Sigmoid colon (tissue), 7 donors: ENCODE measurements around the gene GPR39. TPM values are rescaled to one million over a fixed set of nuclear protein-coding genes. Genes with fewer than 3 reads are reported as not detected.

ENCODE experiments used
- DNase-seq: peaks from one replicate; pipeline ENCODE4 v3.0.0-alpha.2; 2019
- H3K27ac ChIP-seq, 4 donors: fragments of 200-600 bp; sonication (generic); one replicate each; pipeline ENCODE4 v1.5.1; 2016 to 2019; ENCODE audit warnings: mild to moderate bottlenecking in 1 of 4
- H3K27me3 ChIP-seq, 3 donors: fragments of 200-600 bp; sonication (generic); one replicate each; pipeline ENCODE4 v1.5.1; 2019; ENCODE audit warnings: mild to moderate bottlenecking in 1 of 3
- H3K36me3 ChIP-seq, 4 donors: fragments of 200-600 bp; sonication (generic); one replicate each; pipeline ENCODE4 v1.5.1; 2016 to 2019
- H3K4me1 ChIP-seq, 4 donors: fragments of 200-600 bp; sonication (generic); one replicate each; pipeline ENCODE4 v1.5.1; 2017 to 2019
- H3K4me3 ChIP-seq, 4 donors: fragments of 200-600 bp; sonication (generic); one replicate each; pipeline ENCODE4 v1.5.1; 2017 to 2019; ENCODE audit warnings: mild to moderate bottlenecking in 2 of 4, moderate library complexity in 1 of 4
- H3K9me3 ChIP-seq, 4 donors: fragments of 200-600 bp in 3 of 4; sonication (generic) in 3 of 4; one replicate each; pipeline versions ENCODE4 v1.5.1 to v1.6.1; 2013 to 2019
- EP300 ChIP-seq, 4 donors: sonication (generic); formaldehyde crosslinking; IDR thresholded peaks; one replicate each; pipeline ENCODE4 v1.6.1; 2017; ENCODE audit warnings: antibody characterized with exemption in 4 of 4
- POLR2A ChIP-seq, 2 donors: fragments of 450-650 bp; IDR thresholded peaks; one replicate each; pipeline ENCODE4 v1.6.1; 2016; ENCODE audit warnings: antibody characterized with exemption in 2 of 2, mild to moderate bottlenecking in 2 of 2, moderate library complexity in 2 of 2
- POLR2AphosphoS5 ChIP-seq, 4 donors: sonication (generic); formaldehyde crosslinking; IDR thresholded peaks; one replicate each; pipeline ENCODE4 v1.6.1; 2017; ENCODE audit warnings: antibody characterized with exemption in 4 of 4
- WGBS, 2 donors: extraction: QIAGEN DNeasy Blood & Tissue Kit; methylation state at CpG; one replicate each; pipeline ENCODE4 v1.1.7; 2013; 5-methylcytosine and 5-hydroxymethylcytosine counted together
- intact Hi-C: fragments of 100-400 bp; cut with DNase I; formaldehyde crosslinking; loops from one replicate; pipeline ENCODE4 v1.15.1; 2023
- polyA plus RNA-seq, 3 donors: library from polyadenylated mRNA; stranded (reverse); fragments of 200-250 nt; gene quantifications; one replicate each; pipeline ENCODE4 v1.2.3, GENCODE V29; 2013
- total RNA-seq, 4 donors: library from RNA; depleted of rRNA; stranded (reverse); fragments of >200 nt; gene quantifications; one replicate each; pipeline ENCODE4 v1.1.0, GENCODE V29; 2016
- TF ChIP-seq, protein P1 (sequence below), 4 experiments: fragments of 450-650 bp in 3 of 4; fragments of 200-600 bp in 1 of 4; IDR thresholded peaks; one replicate each; pipeline ENCODE4 v1.5.1; 2016 to 2019; ENCODE audit warnings: antibody characterized with exemption in 4 of 4, mild to moderate bottlenecking in 3 of 4, moderate library complexity in 2 of 4
- donor health status: healthy with polysubstance abuse.
- donor health status: Bipolar disorder and iron deficiency.
- donor health status: healthy.

The GPR39 gene
- total and polyA plus RNA-seq, 7 donors, result 0.28 to 7.7 (median 1.6) TPM; not detected in 1

DNA sequence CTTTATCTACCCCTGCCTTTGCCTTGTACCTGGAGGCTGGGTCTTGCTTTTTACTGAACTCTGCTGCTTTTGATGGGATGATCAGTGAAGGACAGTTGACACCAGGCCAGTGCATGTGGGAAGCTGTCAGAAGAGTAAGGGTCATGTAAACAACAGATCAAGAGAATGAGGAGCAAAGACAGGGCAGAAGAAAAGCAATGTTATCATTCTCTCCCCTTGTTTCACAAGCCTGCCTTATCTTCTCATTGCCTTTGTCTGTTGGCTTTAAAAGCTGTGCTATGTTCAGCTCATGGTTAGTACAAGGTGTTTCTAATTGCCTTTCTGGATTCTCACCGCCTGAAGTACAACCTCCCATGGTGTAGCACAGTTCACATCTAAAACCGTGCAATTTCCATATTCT, 225.8 kb downstream of the GPR39 start:
- Histone ChIP-seq H3K9me3 (no peaks in the 10 kb centered on the region), H3K27me3 (peaks cover 0 to 9% (median 0%) of the 10 kb centered on the region in 3 donors), H3K4me3 (no peak overlapping the region), H3K36me3 (no peaks in the 10 kb centered on the region), H3K27ac (no peak overlapping the region), H3K4me1 (no peaks in the 10 kb centered on the region)
- TF ChIP-seq, protein P1, sequence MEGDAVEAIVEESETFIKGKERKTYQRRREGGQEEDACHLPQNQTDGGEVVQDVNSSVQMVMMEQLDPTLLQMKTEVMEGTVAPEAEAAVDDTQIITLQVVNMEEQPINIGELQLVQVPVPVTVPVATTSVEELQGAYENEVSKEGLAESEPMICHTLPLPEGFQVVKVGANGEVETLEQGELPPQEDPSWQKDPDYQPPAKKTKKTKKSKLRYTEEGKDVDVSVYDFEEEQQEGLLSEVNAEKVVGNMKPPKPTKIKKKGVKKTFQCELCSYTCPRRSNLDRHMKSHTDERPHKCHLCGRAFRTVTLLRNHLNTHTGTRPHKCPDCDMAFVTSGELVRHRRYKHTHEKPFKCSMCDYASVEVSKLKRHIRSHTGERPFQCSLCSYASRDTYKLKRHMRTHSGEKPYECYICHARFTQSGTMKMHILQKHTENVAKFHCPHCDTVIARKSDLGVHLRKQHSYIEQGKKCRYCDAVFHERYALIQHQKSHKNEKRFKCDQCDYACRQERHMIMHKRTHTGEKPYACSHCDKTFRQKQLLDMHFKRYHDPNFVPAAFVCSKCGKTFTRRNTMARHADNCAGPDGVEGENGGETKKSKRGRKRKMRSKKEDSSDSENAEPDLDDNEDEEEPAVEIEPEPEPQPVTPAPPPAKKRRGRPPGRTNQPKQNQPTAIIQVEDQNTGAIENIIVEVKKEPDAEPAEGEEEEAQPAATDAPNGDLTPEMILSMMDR (IDR thresholded peaks at IDR 0.05), result no peak
- TF ChIP-seq EP300 (IDR thresholded peaks at IDR 0.05) (no peak), POLR2AphosphoS5 (IDR thresholded peaks at IDR 0.05) (no peak), POLR2A (IDR thresholded peaks at IDR 0.05) (no peak)
- DNase-seq, result no peak
- 79 to 85% methylated on average over 2 of the region's 2 CpGs for WGBS, 2 donors
- intact Hi-C loops, result no loop called here

DNA sequence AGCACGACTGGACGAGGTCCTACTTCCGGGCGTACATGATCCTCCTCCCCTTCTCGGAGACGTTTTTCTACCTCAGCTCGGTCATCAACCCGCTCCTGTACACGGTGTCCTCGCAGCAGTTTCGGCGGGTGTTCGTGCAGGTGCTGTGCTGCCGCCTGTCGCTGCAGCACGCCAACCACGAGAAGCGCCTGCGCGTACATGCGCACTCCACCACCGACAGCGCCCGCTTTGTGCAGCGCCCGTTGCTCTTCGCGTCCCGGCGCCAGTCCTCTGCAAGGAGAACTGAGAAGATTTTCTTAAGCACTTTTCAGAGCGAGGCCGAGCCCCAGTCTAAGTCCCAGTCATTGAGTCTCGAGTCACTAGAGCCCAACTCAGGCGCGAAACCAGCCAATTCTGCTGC, 228.6 kb downstream of the GPR39 start:
- no peak for TF ChIP-seq POLR2A (IDR thresholded peaks at IDR 0.05)
- TF ChIP-seq POLR2AphosphoS5 (IDR thresholded peaks at IDR 0.05), result no peak
- TF ChIP-seq EP300 (IDR thresholded peaks at IDR 0.05), result no peak
- TF ChIP-seq, protein P1 (IDR thresholded peaks at IDR 0.05), result no peak
- Histone ChIP-seq H3K9me3 (no peaks in the 10 kb centered on the region), H3K27me3 (peaks cover 0 to 16% (median 0%) of the 10 kb centered on the region in 3 donors), H3K27ac (no peak overlapping the region), H3K4me3 (no peak overlapping the region), H3K4me1 (no peaks in the 10 kb centered on the region), H3K36me3 (no peaks in the 10 kb centered on the region)
- 91 to 93% methylated on average over 35 of the region's 35 CpGs for WGBS, 2 donors
- intact Hi-C loops, result no loop called here
- no peak for DNase-seq

DNA sequence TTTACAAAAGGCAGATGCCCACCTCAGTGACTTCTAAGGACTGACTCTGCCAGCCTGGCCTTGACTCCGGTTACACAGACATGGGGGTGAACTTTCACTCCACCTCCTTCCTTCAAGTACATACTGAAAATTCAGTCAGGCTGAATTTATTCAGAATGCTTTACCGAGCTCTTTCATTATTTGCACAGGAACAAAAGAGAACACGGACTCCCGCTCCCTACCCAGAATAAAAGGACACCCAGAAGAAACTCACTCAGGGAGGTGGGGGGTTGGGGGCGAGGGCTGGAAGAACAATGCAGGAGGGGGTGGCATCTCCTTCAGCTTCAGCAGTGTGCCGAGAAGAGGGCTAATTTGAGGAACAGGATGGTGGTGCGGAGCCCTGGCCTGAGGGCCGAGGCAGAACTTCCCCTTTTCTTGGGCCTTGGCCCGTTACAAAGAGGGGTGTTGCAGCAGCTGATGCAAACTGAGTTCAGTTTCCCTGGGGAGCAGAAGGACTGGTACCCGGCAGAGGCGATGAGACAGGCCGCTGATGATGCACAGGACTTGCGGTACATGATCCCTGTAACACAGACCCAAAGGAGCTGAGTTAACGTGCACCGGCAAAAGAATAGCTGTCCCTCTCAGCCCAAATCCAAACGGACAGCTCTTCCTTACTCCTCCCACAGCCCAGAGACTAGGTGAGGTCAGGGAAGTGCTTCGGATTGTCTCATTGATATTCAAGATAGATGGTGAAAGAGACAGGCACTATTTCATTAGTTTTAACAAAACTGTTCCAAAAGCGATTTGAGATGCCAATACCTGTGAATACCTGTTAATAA, 229.3 kb downstream of the GPR39 start:
- intact Hi-C loops, result no loop called here
- H3K36me3 ChIP-seq, result no peaks in the 10 kb centered on the region
- no peak for TF ChIP-seq POLR2A (IDR thresholded peaks at IDR 0.05)
- DNase-seq, result no peak
- no peaks in the 10 kb centered on the region for H3K4me1 ChIP-seq
- WGBS, 2 donors, result 66 to 89% methylated on average over 18 of the region's 18 CpGs
- H3K4me3 ChIP-seq, result no peak overlapping the region
- H3K9me3 ChIP-seq, result no peaks in the 10 kb centered on the region
- H3K27ac ChIP-seq, result no peak overlapping the region
- H3K27me3 ChIP-seq, result peaks cover 0 to 16% (median 0%) of the 10 kb centered on the region in 3 donors

DNA sequence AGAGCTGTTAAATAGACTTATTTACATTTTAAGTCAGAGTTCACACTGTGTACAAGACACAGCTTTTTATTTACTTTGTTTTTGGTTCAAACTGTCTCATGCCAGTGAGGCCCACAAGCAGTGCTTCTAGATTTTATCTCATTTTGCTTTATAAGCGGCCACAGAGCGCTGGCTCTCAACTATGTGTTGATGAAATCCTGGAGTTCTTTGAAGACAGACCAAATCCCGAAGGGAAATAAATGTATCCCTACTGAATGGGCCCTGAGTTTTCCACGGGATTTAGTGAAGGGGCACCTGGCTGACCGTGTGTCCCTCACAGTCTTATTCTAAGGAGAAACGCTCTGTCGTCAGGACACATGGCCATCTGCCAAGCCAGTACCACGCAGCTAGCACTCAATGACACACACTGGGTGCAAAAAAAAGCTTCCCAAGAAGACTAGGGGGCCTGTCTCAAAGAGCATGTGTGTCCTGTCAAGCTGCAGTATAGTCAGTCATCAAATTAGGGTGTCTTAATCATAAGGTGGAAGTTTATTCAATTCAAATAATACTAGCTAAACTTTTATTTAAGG, 230.0 kb downstream of the GPR39 start:
- TF ChIP-seq EP300 (IDR thresholded peaks at IDR 0.05), result no peak
- TF ChIP-seq POLR2AphosphoS5 (IDR thresholded peaks at IDR 0.05), result no peak
- TF ChIP-seq, protein P1 (IDR thresholded peaks at IDR 0.05), result no peak
- no peak for TF ChIP-seq POLR2A (IDR thresholded peaks at IDR 0.05)
- peaks cover 0 to 16% (median 0%) of the 10 kb centered on the region in 3 donors for H3K27me3 ChIP-seq
- no peaks in the 10 kb centered on the region for H3K9me3 ChIP-seq
- H3K4me3 ChIP-seq, result no peak overlapping the region
- H3K4me1 ChIP-seq, result no peaks in the 10 kb centered on the region
- no peaks in the 10 kb centered on the region for H3K36me3 ChIP-seq
- H3K27ac ChIP-seq, result no peak overlapping the region
- no peak for DNase-seq
- WGBS, 2 donors, result 84 to 89% methylated on average over 8 of the region's 8 CpGs
- intact Hi-C loops, result no loop called here
